HG02970 (cell line): ENCODE measurements around the gene ZFP62.
A peak's percentile ranks its signal among the peaks of the same experiment; 100 is the strongest.
"Not testable (repeated sequence)": the region's sequence is repeated elsewhere in the genome, so short reads cannot be mapped to it uniquely, and the experiment has no call there.

Experiments used
- ATAC-seq: cut with Tn5 transposase; IDR thresholded peaks from one replicate; pipeline ENCODE4 v1.9.1; 2021; ENCODE audit warnings: mild to moderate bottlenecking, moderate library complexity, moderate number of reproducible peaks; ENCODE audit not compliant: unreplicated experiment, low FRiP score

The ZFP62 gene

GRCh38 chr5:180860887-180861822, at the start of gene ZFP62:
ZFP62 (minus strand) TSS chr5:180861276; CDS start chr5:180861219, 57 bp downstream.
- ATAC-seq: peak; percentile 90

- ATAC-seq: no peak
Measured at GRCh38 chr5:180910735-180911134, 49.7 kb upstream of the ZFP62 start.

GRCh38 chr5:180910182-180910581, 49.1 kb upstream of the ZFP62 start:
- no peak for ATAC-seq

GRCh38 chr5:180909782-180910181, 48.7 kb upstream of the ZFP62 start:
- no peak for ATAC-seq

GRCh38 chr5:180908998-180909731, 48.1 kb upstream of the ZFP62 start:
- ATAC-seq: no peak

GRCh38 chr5:180908400-180908799, 47.3 kb upstream of the ZFP62 start:
- no peak for ATAC-seq

- no peak for ATAC-seq
Measured at GRCh38 chr5:180901319-180902009, 40.4 kb upstream of the ZFP62 start.

- ATAC-seq: no peak
Measured at GRCh38 chr5:180900178-180900577, 39.1 kb upstream of the ZFP62 start.

GRCh38 chr5:180898621-180899246, 37.7 kb upstream of the ZFP62 start, which contains the start of gene BTNL8:
BTNL8 (plus strand) TSS chr5:180899159; CDS start chr5:180899311, 152 bp downstream.
- ATAC-seq: no peak

- not testable (repeated sequence) for ATAC-seq
Measured at GRCh38 chr5:180895330-180895729, 34.3 kb upstream of the ZFP62 start.

- no peak for ATAC-seq
Measured at GRCh38 chr5:180889381-180889780, 28.3 kb upstream of the ZFP62 start.

- ATAC-seq: not testable (repeated sequence)
Measured at GRCh38 chr5:180885845-180886529, 24.9 kb upstream of the ZFP62 start.

GRCh38 chr5:180875860-180876426, 14.9 kb upstream of the ZFP62 start:
- ATAC-seq: no peak

- no peak for ATAC-seq
Measured at GRCh38 chr5:180874804-180875582, 13.9 kb upstream of the ZFP62 start.

GRCh38 chr5:180873615-180874520, 12.8 kb upstream of the ZFP62 start:
- no peak for ATAC-seq

GRCh38 chr5:180872419-180872818, 11.3 kb upstream of the ZFP62 start:
- ATAC-seq: no peak

- ATAC-seq: no peak
Measured at GRCh38 chr5:180870276-180871068, 9.4 kb upstream of the ZFP62 start.
